Activated CD4-positive, alpha-beta T cell treated with anti-CD3 and anti-CD28 coated beads, Interleukin-2, amount 10 ng/mL, durations not matched to agents 7 days and 5 days (primary cell): ENCODE results near the gene CETP. TPM values are rescaled to one million over a fixed set of nuclear protein-coding genes. Genes with fewer than 3 reads are reported as not detected.

Source experiments
- CTCF ChIA-PET: fragments of 350-600 bp; sonication (Branson Sonifier 250); formaldehyde crosslinking; loops from one replicate; lab custom pipeline; 2021; ENCODE audit warnings: antibody characterized with exemption; lab: Charles Lee
- POLR2A ChIA-PET: fragments of 350-600 bp; sonication (Branson Sonifier 250); formaldehyde crosslinking; loops from one replicate; lab custom pipeline; 2021; ENCODE audit warnings: antibody characterized with exemption; lab: Charles Lee
- DNase-seq: peaks from one replicate; pipeline ENCODE4 v3.0.0-alpha.2; 2020
- H3K27ac Mint-ChIP-seq: one replicate; pipeline ENCODE4 v1.8.0; 2021; ENCODE audit warnings: mild to moderate bottlenecking, moderate library complexity, mixed read lengths
- H3K27me3 Mint-ChIP-seq: one replicate; pipeline ENCODE4 v1.8.0; 2021; ENCODE audit warnings: mixed read lengths
- H3K36me3 Mint-ChIP-seq: one replicate; pipeline ENCODE4 v1.8.0; 2021; ENCODE audit warnings: low read depth, mixed read lengths
- H3K4me1 Mint-ChIP-seq: one replicate; pipeline ENCODE4 v1.8.0; 2021; ENCODE audit warnings: mixed read lengths
- H3K4me3 Mint-ChIP-seq: one replicate; pipeline ENCODE4 v1.8.0; 2021; ENCODE audit warnings: mild to moderate bottlenecking, moderate library complexity, mixed read lengths
- H3K9me3 Mint-ChIP-seq: one replicate; pipeline ENCODE4 v1.8.0; 2021; ENCODE audit warnings: mixed read lengths
- total RNA-seq, 2 experiments: library from RNA; stranded (reverse); gene quantifications; one replicate each; pipeline ENCODE4 v1.2.3, GENCODE V29; 2021

The CETP gene
- total RNA-seq, 2 experiments from 2014 or later: not detected

DNA sequence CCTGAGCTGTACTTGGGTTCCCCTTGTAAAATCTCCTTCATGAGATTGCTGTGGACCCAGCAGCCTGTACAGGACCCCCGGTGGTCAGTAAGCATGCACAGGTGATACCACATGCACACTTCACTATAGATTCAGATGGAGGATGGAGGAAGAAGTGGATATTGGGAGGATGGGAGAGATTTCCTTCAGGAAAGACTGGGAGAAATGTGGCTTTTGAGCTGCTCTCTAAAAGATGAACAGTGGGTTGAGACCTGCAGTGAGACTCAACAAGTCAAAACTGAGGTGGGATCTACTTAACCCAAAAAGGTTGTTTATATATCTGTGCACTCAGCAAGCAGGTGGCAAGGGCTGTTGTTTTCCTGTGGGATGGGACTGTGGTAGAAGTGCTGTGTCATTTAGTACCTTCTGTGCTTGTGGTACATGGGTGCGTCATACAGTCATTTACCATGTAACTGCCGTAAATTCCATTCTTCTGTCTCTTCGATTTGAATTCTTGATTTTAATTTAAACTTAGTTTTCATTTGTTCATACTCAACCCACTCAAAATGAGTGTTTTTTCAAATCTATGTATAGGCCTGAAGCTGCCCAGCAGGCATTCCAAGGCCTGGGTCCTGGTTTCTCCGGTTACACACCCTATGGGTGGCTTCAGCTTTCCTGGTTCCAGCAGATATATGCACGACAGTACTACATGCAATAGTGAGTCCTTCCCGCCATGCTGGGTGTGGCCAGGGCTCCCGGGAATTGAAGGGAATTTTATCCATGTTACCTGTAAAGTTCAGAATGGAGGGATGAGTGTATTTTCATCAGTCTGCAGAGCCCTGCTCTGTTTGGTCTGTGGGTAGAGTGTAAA is 22.9 kb upstream of the CETP start:
- peaks cover 86% of the 10 kb centered on the region for H3K4me1 Mint-ChIP-seq
- H3K9me3 Mint-ChIP-seq: no peaks in the 10 kb centered on the region
- ChIA-PET POLR2A (interaction anchor here (0.6 kb wide), 1 partner anchor 75 kb away, joined by 3 read pairs; no protein-coding TSS in a partner anchor), CTCF (interaction anchor here (0.6 to 1.4 kb wide), 4 partner anchors 11 to 25 kb away, joined by 3 to 6 read pairs (median 3); no protein-coding TSS in a partner anchor)
- H3K27me3 Mint-ChIP-seq: no peaks in the 10 kb centered on the region
- peak overlapping the region; percentile 49 for H3K4me3 Mint-ChIP-seq
- peaks cover 83% of the 10 kb centered on the region for H3K36me3 Mint-ChIP-seq
- peak overlapping the region; percentile 85 for H3K27ac Mint-ChIP-seq
- DNase-seq: peak; percentile 59

DNA sequence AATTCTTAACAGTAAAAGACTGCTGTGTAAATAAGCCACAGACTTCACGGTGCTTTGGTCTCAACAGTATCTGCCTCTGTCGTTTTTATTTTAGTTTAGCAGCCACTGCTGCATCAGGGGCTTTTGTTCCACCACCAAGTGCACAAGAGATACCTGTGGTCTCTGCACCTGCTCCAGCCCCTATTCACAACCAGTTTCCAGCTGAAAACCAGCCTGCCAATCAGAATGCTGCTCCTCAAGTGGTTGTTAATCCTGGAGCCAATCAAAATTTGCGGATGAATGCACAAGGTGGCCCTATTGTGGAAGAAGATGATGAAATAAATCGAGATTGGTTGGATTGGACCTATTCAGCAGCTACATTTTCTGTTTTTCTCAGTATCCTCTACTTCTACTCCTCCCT is 21.9 kb upstream of the CETP start:
- ChIA-PET CTCF (interaction anchor here (0.6 to 1.2 kb wide), 2 partner anchors 18 to 24 kb away, joined by 3 to 5 read pairs; no protein-coding TSS in a partner anchor), POLR2A (interaction anchor here (0.6 kb wide), 1 partner anchor 76 kb away, joined by 3 read pairs; no protein-coding TSS in a partner anchor)
- no peaks in the 10 kb centered on the region for H3K27me3 Mint-ChIP-seq
- no peaks in the 10 kb centered on the region for H3K9me3 Mint-ChIP-seq
- peaks cover 81% of the 10 kb centered on the region for H3K4me1 Mint-ChIP-seq
- no peak for DNase-seq
- peaks cover 79% of the 10 kb centered on the region for H3K36me3 Mint-ChIP-seq
- H3K27ac Mint-ChIP-seq: peak overlapping the region; percentile 85
- peak overlapping the region; percentile 49 for H3K4me3 Mint-ChIP-seq

DNA sequence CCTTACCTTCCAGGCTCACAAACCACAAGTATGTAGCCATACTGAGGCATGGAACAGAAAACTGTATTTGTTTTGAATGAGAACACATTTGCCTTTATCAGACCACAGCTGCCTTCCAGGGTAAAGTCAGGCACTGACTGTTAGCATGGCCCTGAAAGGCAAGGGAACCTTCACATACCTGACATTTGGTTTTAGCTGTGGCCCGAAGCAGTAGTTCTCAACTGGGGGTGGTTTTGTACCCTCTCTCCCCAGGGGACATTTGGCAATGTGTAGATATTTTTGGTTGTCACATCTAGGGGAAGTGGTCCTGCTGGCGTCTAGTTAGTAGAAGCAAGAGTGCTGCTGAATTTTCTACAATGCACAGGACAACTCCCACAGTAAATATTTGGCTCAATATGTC is 20.7 kb upstream of the CETP start:
- ChIA-PET POLR2A (no interaction called here), CTCF (interaction anchor here (1.0 to 2.0 kb wide), 4 partner anchors 8 to 23 kb away, joined by 3 to 7 read pairs (median 4); no protein-coding TSS in a partner anchor)
- Mint-ChIP-seq H3K9me3 (no peaks in the 10 kb centered on the region), H3K27me3 (no peaks in the 10 kb centered on the region), H3K36me3 (peaks cover 71% of the 10 kb centered on the region), H3K4me3 (no peak overlapping the region), H3K27ac (no peak overlapping the region), H3K4me1 (peaks cover 73% of the 10 kb centered on the region)
- no peak for DNase-seq

DNA sequence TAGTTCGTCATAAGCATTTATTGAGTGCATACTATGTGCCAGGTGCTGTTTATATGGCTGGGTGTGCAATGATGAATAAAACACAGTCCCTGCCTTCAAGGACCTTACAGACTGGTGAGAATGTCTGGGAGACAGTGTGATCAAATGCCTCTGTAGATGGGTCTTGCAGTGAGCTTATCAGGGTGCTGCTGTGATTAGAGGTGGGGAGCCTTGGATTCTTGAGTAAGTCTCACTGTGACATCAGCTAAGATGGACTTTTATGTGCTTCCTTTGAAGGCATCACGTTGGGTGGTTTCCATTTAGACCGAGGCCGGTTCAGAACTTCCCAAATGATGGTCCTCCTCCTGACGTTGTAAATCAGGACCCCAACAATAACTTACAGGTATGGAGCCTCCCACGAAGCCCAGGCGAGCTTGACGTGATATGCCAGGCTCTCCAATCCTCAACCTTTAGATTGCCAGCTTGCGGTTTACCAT is 19.9 kb upstream of the CETP start:
- DNase-seq: no peak
- no peaks in the 10 kb centered on the region for H3K27me3 Mint-ChIP-seq
- peaks cover 67% of the 10 kb centered on the region for H3K36me3 Mint-ChIP-seq
- peaks cover 68% of the 10 kb centered on the region for H3K4me1 Mint-ChIP-seq
- H3K27ac Mint-ChIP-seq: peak overlapping the region; percentile 4
- H3K9me3 Mint-ChIP-seq: no peaks in the 10 kb centered on the region
- ChIA-PET POLR2A (no interaction called here), CTCF (interaction anchor here (1.0 to 2.0 kb wide), 4 partner anchors 9 to 22 kb away, joined by 3 to 7 read pairs (median 4); no protein-coding TSS in a partner anchor)
- H3K4me3 Mint-ChIP-seq: no peak overlapping the region

DNA sequence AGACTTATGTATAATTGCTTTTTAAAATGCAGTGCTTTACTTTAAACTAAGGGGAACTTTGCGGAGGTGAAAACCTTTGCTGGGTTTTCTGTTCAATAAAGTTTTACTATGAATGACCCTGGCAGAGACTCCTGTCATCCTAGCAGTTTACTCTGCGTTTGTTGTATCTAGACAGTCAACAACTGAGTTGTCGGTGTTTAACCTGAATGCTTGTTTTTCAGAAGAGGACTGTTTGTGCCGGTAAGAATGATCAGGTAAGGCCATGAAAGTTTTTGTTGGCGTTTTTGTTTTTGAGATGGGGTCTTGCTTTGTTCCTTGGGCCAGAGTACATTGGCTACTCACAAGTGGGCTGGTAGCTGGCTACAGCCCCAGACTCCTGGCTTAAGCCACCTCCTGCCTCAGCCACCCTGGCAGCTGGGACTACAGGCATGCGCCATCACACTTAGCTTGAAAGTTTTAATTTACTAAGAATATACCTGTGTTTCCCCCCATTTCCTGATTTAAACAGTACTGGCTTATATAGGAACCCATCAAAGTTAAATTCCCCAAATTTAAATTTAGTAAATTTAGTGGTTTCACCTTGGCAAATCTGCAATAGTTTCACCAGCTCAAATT is 17.9 kb upstream of the CETP start:
- H3K27me3 Mint-ChIP-seq: no peaks in the 10 kb centered on the region
- no peak overlapping the region for H3K27ac Mint-ChIP-seq
- ChIA-PET POLR2A (interaction anchor here (0.6 to 0.9 kb wide), 3 partner anchors 11 to 78 kb away, joined by 3 read pairs; no protein-coding TSS in a partner anchor), CTCF (interaction anchor here (0.9 to 5.6 kb wide), 6 partner anchors 15 to 266 kb away, joined by 3 to 28 read pairs (median 3); no protein-coding TSS in a partner anchor)
- peaks cover 55% of the 10 kb centered on the region for H3K36me3 Mint-ChIP-seq
- H3K4me1 Mint-ChIP-seq: peaks cover 53% of the 10 kb centered on the region
- H3K4me3 Mint-ChIP-seq: no peak overlapping the region
- no peak for DNase-seq
- H3K9me3 Mint-ChIP-seq: no peaks in the 10 kb centered on the region

DNA sequence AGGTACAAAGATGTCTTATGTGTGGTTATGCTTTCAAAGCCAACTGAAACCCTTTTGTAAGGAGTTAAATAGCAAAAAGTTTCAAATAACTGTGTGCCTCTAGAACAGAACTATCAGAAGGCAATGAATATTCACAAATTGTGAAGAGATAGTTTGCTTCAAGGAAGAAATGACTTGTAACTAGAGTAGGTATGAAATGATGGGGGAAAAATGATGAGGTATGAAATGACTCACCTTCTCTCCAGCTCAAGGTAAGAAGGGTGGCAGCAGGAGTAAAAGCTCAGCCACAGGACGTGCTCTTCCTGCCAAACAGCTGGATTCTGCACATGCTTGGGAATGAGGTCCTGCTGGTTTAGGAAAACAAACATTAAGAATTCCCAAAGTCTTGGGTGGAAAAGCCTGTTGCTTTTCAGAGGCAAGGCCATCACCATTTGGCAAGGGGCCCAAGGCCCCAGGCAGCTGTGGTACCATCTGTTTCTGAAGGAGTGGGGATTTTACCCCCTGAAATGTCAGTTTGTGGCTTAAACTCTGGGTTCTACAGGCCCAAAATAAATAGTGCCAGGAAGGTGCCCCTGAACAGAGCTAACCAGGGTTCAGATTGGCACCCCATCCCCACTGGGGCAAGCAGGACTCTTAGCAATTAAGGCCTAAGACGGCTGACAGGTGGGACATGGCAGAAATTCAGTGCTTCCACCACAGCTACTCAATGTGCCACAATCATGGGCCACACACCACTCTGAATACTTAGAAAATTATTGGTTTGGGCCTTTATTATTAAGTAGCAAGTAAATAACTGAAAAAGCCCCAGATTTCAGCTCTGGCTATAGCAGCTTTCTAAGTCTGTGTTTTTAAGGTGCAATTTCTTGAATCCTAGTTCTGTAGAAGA is 16.6 kb upstream of the CETP start:
- no peaks in the 10 kb centered on the region for H3K27me3 Mint-ChIP-seq
- H3K9me3 Mint-ChIP-seq: no peaks in the 10 kb centered on the region
- peaks cover 39% of the 10 kb centered on the region for H3K4me1 Mint-ChIP-seq
- no peak overlapping the region for H3K4me3 Mint-ChIP-seq
- ChIA-PET POLR2A (interaction anchor here (0.9 to 1.2 kb wide), 2 partner anchors 11 to 14 kb away, joined by 3 read pairs; no protein-coding TSS in a partner anchor), CTCF (interaction anchor here (1.0 to 5.6 kb wide), 5 partner anchors 11 to 79 kb away, joined by 3 to 28 read pairs (median 4); no protein-coding TSS in a partner anchor)
- H3K27ac Mint-ChIP-seq: peak overlapping the region; percentile 25
- no peak for DNase-seq
- peaks cover 42% of the 10 kb centered on the region for H3K36me3 Mint-ChIP-seq

DNA sequence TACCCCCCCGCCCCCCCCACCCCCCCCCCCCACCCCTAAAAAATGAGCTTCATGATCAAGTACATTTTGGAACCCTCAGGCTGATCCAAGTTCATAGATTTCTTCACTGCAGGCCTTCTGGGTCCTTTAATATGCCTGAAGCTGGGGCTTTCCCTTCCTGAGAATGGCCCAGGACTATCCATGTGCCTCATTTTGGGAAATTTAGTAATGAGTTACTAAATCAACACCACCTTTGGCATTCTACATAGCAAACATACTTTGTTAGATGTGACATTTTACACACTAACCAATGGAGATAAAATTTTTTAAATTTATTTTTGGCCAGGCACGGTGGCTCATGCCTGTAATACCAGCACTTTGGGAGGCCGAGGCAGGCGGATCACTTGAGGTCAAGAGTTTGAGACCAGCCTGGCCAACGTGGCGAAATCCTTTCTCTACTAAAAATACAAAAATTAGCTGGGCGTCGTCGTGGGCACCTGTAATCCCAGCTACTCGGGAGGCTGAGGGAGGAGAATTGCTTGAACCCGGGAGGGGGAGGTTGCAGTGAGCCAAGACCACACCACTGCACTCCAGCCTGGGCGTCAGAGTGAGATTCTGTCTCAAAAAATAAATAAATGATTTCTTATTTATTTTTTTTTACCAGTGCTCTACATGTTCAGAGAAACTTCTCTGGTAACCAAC is 15.8 kb upstream of the CETP start:
- H3K36me3 Mint-ChIP-seq: peaks cover 38% of the 10 kb centered on the region
- H3K9me3 Mint-ChIP-seq: no peaks in the 10 kb centered on the region
- H3K27ac Mint-ChIP-seq: no peak overlapping the region
- peaks cover 41% of the 10 kb centered on the region for H3K4me1 Mint-ChIP-seq
- ChIA-PET POLR2A (interaction anchor here (1.2 kb wide), 1 partner anchor 14 kb away, joined by 3 read pairs; no protein-coding TSS in a partner anchor), CTCF (interaction anchor here (2.3 to 5.6 kb wide), 2 partner anchors 10 to 18 kb away, joined by 9 to 28 read pairs; no protein-coding TSS in a partner anchor)
- no peak for DNase-seq
- H3K27me3 Mint-ChIP-seq: no peaks in the 10 kb centered on the region
- H3K4me3 Mint-ChIP-seq: no peak overlapping the region

DNA sequence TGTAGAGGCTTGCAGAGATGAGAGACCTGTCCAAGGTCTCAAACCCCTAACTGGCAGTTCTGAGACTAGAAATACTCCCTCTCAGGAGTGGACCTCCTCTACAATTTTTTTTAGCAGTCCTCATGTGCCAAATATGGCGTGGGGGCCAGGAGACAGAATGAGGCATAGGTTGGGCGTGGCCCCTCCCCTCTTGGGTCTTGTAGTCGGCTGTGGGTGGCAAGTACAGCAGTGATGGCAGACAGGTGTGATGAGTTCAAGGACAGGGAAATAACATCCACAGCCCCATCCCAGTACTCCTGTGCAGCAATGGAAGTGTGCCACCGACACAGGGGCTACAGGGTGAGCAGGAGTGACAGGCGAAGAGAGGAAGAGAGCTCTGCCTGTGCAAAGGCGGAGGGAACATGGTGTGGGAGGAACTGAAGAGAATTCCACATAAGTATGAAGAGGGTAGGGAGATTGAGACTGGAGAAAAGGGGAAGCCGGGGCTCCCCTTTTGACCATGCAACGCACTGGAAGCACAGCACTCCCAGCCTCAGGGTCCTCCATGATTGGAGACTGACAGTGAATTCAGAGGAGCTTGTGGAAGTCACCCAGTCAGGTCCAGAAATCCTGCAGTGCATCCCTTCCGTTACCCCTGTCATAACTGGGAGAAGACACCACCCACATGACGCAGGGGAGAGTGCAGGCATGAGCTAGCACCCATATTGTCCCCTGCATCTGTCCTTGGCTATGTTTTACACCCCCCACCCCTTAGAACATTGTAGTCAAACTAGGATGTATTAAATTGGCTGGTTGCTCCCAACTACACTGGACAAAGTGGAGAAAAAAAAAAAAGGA is 14.8 kb upstream of the CETP start:
- POLR2A ChIA-PET: no interaction called here
- H3K27ac Mint-ChIP-seq: no peak overlapping the region
- CTCF ChIA-PET: interaction anchor here (0.7 to 5.6 kb wide), 7 partner anchors 10 to 24 kb away, joined by 3 to 28 read pairs (median 5); no protein-coding TSS in a partner anchor
- H3K36me3 Mint-ChIP-seq: peaks cover 32% of the 10 kb centered on the region
- no peaks in the 10 kb centered on the region for H3K9me3 Mint-ChIP-seq
- no peaks in the 10 kb centered on the region for H3K27me3 Mint-ChIP-seq
- no peak overlapping the region for H3K4me3 Mint-ChIP-seq
- peaks cover 41% of the 10 kb centered on the region for H3K4me1 Mint-ChIP-seq
- DNase-seq: no peak

DNA sequence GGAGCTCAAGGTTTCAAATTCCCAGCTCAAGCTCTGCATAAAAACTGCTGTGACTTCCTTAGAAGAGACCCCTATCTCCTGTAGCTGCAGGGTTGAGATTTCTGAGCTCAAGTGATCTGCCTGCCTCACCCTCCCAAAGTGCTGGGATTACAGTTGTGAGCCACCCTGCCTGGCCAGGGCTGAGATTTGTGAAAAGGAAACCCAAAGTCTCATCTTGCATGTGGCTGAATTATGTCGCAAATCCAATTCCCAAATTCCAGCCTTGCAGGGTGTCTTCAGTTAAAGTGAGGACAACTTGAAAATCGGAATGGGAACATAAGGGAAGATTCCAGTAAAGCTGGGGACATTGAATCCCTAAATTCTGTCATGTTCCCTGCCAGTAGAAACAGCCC is 14.2 kb upstream of the CETP start:
- POLR2A ChIA-PET: interaction anchor here (0.7 kb wide), 1 partner anchor 77 kb away, joined by 3 read pairs; no protein-coding TSS in a partner anchor
- peaks cover 37% of the 10 kb centered on the region for H3K4me1 Mint-ChIP-seq

DNA sequence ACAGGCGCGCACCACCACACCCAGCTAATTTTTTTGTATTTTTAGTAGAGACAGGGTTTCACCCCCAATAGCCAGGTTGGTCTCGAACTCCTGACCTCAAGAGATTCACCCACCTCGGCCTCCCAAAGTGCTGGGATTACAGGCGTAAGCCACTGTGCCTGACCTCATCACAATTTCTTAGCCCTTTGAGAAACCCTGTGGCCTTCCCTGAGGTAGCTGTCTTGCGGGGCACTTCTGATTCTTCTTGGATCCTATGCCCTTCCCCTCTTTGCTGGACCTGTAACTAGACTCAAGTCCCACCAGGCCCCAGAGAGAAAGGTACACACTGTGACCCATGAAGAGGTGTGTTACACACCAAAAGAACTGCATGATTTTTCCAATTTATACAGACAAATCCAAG is 13.5 kb upstream of the CETP start:
- no peak overlapping the region for H3K4me3 Mint-ChIP-seq
- no peaks in the 10 kb centered on the region for H3K27me3 Mint-ChIP-seq
- peaks cover 21% of the 10 kb centered on the region for H3K36me3 Mint-ChIP-seq
- no peak for DNase-seq
- no peaks in the 10 kb centered on the region for H3K9me3 Mint-ChIP-seq
- peaks cover 31% of the 10 kb centered on the region for H3K4me1 Mint-ChIP-seq
- peak overlapping the region; percentile 5 for H3K27ac Mint-ChIP-seq
- POLR2A ChIA-PET: interaction anchor here (0.7 kb wide), 1 partner anchor 77 kb away, joined by 3 read pairs; no protein-coding TSS in a partner anchor
- CTCF ChIA-PET: interaction anchor here (1.0 to 5.6 kb wide), 5 partner anchors 8 to 18 kb away, joined by 3 to 28 read pairs (median 6); no protein-coding TSS in a partner anchor

More for the DNA sequence above, 14.2 kb upstream of the CETP start:
- CTCF ChIA-PET: interaction anchor here (0.7 to 5.6 kb wide), 7 partner anchors 9 to 23 kb away, joined by 3 to 28 read pairs (median 5); no protein-coding TSS in a partner anchor
- DNase-seq: no peak
- H3K27ac Mint-ChIP-seq: no peak overlapping the region
- H3K36me3 Mint-ChIP-seq: peaks cover 28% of the 10 kb centered on the region
- no peaks in the 10 kb centered on the region for H3K9me3 Mint-ChIP-seq
- H3K4me3 Mint-ChIP-seq: no peak overlapping the region
- H3K27me3 Mint-ChIP-seq: no peaks in the 10 kb centered on the region
